Measurements from ENCODE around the gene CCDC148.

Gene CCDC148

DNA sequence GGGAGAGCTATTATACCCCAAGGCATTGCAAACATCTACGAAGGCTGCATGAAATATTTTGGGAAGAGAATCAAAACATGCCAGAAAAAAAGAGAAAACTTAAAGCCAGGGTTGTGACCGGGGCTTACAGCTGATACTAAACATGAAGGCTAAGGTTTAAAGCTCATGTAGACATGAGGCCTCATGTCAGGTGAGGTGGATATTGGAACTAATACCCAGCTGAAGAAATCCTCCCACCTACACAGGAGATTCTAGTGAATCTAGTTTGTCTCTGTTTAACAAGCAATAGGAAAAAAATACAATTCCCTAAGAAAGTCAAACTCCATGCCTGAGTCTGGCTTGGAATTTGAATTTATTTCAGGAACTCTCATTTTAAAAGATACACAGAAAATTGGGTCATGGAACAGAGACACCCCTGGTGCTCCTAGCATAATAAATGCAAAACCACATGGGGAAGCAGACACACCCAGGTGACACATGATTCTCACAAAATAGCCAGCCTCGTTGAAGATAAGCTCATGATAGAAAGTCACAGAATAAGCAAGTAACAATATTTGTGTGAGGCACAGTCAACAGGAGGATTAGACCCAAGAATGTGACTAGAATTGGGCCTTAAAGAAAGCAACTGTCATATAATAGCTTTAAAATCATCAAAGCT is 312.7 kb downstream of the CCDC148 start:
- no peak for DNase-seq

- no peak for DNase-seq
Observed at GRCh38 chr2:158142568-158143332, 313.8 kb downstream of the CCDC148 start.

DNA sequence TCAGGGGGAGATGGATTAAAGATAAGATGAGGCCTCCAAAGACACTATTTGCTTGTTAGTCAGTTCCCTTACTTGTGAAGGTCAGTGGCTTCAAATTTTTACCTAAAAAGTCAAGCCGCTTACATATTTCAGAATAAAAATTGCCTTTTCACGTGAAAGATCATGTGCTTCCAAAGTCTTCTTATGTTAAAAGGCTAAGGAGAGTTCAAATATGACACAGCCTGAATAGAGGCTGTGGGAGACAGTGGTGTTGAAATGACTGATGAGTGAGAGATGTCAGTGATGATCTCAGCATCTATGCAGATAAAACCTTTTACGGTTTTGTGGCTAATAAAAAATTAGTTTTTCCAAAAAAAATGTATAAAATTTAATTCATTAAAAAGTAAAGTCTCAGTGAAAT is 314.4 kb downstream of the CCDC148 start:
- no peak for DNase-seq

DNA sequence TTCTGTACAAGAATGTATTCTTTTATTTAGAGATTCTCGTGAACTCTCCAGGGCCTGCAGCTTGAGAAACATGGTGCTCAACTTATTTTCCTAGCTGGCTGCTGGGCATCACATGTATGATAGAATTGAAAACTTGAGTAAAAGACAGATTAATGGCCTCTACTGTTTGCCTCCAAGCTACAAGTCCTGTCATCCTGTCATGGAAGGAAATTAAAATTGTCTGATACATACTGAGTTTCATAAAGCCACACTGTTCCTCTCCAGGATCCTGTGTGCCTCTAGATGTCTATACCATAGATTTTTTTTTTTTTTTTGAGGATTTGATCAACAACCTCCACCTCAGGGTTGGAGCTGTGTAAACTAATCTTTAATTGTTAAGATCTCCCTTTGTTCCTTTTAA is 316.4 kb downstream of the CCDC148 start:
- no peak for DNase-seq

GRCh38 chr2:158138255-158138654 is 318.3 kb downstream of the CCDC148 start:
- DNase-seq = no peak

DNA sequence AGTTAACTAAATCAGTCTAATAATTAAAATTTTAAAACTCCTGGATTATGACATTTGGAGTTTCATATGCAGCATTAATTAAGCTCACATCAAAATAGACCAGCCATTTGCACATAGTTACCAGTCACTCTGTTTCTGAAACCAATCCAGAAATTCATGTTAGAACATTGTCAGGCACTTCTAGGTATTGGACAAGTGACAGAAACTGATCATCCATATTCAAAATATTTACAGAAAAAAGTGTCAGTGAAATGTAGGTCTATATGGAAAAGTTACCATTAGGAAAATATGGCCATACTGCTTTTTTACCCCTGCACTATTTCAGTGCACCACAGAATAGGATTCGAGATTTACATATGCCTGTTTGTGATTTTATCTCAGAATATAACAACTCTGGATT is 321.5 kb downstream of the CCDC148 start:
- DNase-seq = no peak

- DNase-seq = no peak
Observed at GRCh38 chr2:158134655-158135054, 321.9 kb downstream of the CCDC148 start.

GRCh38 chr2:158134055-158134454 is 322.5 kb downstream of the CCDC148 start:
- DNase-seq = no peak

GRCh38 chr2:158131919-158132566 is 324.5 kb downstream of the CCDC148 start:
- no peak for DNase-seq

- DNase-seq = no peak
Observed at GRCh38 chr2:158131483-158131912, 325.1 kb downstream of the CCDC148 start.

- DNase-seq = no peak
Observed at GRCh38 chr2:158130832-158131473, 325.6 kb downstream of the CCDC148 start.

GRCh38 chr2:158129037-158129436 is 327.5 kb downstream of the CCDC148 start:
- DNase-seq = no peak

- DNase-seq = no peak
Observed at GRCh38 chr2:158128168-158128973, 328.2 kb downstream of the CCDC148 start.

DNA sequence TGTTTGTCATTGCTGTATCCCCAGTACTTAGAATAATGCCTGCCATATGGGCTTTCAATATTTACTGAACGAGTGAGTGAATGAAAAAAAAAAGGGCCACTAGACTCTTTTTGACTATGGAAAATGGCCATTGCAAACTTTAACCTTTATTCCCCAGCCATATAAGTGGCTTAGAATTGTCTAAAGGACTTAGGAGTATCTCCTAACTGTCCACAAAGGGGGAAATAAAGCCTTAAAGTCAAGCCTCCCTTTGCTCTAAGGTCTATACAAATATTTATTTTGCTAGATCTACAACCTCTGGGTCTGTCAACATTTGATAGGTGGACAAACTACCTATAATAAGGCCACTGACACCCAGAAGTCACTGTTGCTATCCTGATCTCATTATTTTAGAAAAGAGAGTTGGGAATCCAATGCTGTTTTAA is 329.2 kb downstream of the CCDC148 start:
- DNase-seq = no peak

GRCh38 chr2:158125756-158126498 is 330.6 kb downstream of the CCDC148 start:
- DNase-seq = no peak

DNA sequence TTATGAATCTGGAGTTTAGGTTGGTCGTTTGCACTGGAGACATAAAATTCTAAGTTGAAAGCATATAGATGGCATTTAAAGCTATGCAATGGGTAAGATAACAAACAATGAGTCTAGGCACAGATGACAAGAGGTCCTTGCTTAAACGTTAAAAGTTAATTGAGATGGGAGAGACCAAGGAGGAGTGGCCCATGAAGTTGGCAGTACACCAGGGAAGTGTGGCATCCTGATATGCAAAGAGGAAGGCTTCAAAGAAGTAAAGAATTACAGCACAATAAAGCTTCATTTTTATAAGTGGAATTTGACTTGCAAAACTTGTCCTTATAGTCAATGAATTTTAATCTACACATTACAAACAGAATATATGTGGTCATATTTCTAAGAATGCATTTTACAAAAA is 331.7 kb downstream of the CCDC148 start:
- no peak for DNase-seq
